ENCODE data around the gene CPZ.
"Not testable (repeated sequence)": the region's sequence is repeated elsewhere in the genome, so short reads cannot be mapped to it uniquely, and the experiment has no call there.

CPZ gene

GRCh38 chr4:8608714-8609391 lies 16.3 kb downstream of the CPZ start:
- in situ Hi-C loops (cut with HindIII; ENCODE audit: low sequenced_read_pairs): no loop called here

GRCh38 chr4:8609406-8609805 lies 16.8 kb downstream of the CPZ start:
- in situ Hi-C loops (cut with HindIII; ENCODE audit: low sequenced_read_pairs): no loop called here

GRCh38 chr4:8609824-8610350 lies 17.3 kb downstream of the CPZ start:
- in situ Hi-C loops (cut with HindIII; ENCODE audit: low sequenced_read_pairs): no loop called here

GRCh38 chr4:8610858-8611616 lies 18.5 kb downstream of the CPZ start:
- in situ Hi-C loops (cut with HindIII; ENCODE audit: low sequenced_read_pairs): no loop called here

GRCh38 chr4:8612646-8613045 lies 20.1 kb downstream of the CPZ start:
- in situ Hi-C loops (cut with HindIII; ENCODE audit: low sequenced_read_pairs): no loop called here

GRCh38 chr4:8613421-8614364 lies 21.1 kb downstream of the CPZ start:
- in situ Hi-C loops (cut with HindIII; ENCODE audit: low sequenced_read_pairs): no loop called here

GRCh38 chr4:8614365-8615193 lies 22.0 kb downstream of the CPZ start:
- in situ Hi-C loops (cut with HindIII; ENCODE audit: low sequenced_read_pairs): no loop called here

- in situ Hi-C loops (cut with HindIII; ENCODE audit: low sequenced_read_pairs): no loop called here
Measured at GRCh38 chr4:8615366-8615765, 22.8 kb downstream of the CPZ start.

- in situ Hi-C loops (cut with HindIII; ENCODE audit: low sequenced_read_pairs): no loop called here
Measured at GRCh38 chr4:8615921-8616787, 23.6 kb downstream of the CPZ start.

GRCh38 chr4:8616831-8617230 lies 24.3 kb downstream of the CPZ start:
- in situ Hi-C loops (cut with HindIII; ENCODE audit: low sequenced_read_pairs): no loop called here

GRCh38 chr4:8617486-8618040 lies 25.0 kb downstream of the CPZ start:
- in situ Hi-C loops (cut with HindIII; ENCODE audit: low sequenced_read_pairs): no loop called here

GRCh38 chr4:8618421-8618820 lies 25.9 kb downstream of the CPZ start:
- in situ Hi-C loops (cut with HindIII; ENCODE audit: low sequenced_read_pairs): no loop called here

GRCh38 chr4:8618961-8619720 lies 26.6 kb downstream of the CPZ start:
- in situ Hi-C loops (cut with HindIII; ENCODE audit: low sequenced_read_pairs): no loop called here

- in situ Hi-C loops (cut with HindIII; ENCODE audit: low sequenced_read_pairs): not testable (repeated sequence)
Measured at GRCh38 chr4:8621135-8621534, 28.6 kb downstream of the CPZ start.

GRCh38 chr4:8624601-8625272 lies 32.2 kb downstream of the CPZ start:
- in situ Hi-C loops (cut with HindIII; ENCODE audit: low sequenced_read_pairs): not testable (repeated sequence)

- in situ Hi-C loops (cut with HindIII; ENCODE audit: low sequenced_read_pairs): not testable (repeated sequence)
Measured at GRCh38 chr4:8630240-8630905, 37.8 kb downstream of the CPZ start.

- in situ Hi-C loops (cut with HindIII; ENCODE audit: low sequenced_read_pairs): not testable (repeated sequence)
Measured at GRCh38 chr4:8631896-8632295, 39.3 kb downstream of the CPZ start.

Data from endothelial cell of hepatic sinusoid (primary cell).